Activated naive CD4-positive, alpha-beta T cell treated with anti-CD3 and anti-CD28 coated beads, Interleukin-2, amount 50 U/mL, for 72 hours (primary cell): ENCODE measurements around the gene HYI. TPM values are rescaled to one million over a fixed set of nuclear protein-coding genes. Genes with fewer than 3 reads are reported as not detected.
"Not testable (repeated sequence)": the region's sequence is repeated elsewhere in the genome, so short reads cannot be mapped to it uniquely, and the experiment has no call there.

Experiments used
- ATAC-seq, 2 donors: fragments of 150-1000 bp; cut with Tn5 transposase; 2 replicates each; pipeline ENCODE4 v1.10.0; 2021; ENCODE audit warnings: mild to moderate bottlenecking in 2 of 2, moderate library complexity in 2 of 2
- DNase-seq, 2 donors: peaks; one replicate each; pipeline ENCODE4 v3.0.0; 2021 to 2022; ENCODE audit warnings: low spot score in 2 of 2
- H3K27ac Mint-ChIP-seq, 2 donors: one replicate each; pipeline ENCODE4 v1.8.0; 2022; ENCODE audit warnings: mild to moderate bottlenecking in 2 of 2, mixed read lengths in 2 of 2
- H3K36me3 Mint-ChIP-seq, 2 donors: one replicate each; pipeline ENCODE4 v1.8.0; 2022; ENCODE audit warnings: mixed read lengths in 2 of 2
- H3K9me3 Mint-ChIP-seq, 2 donors: one replicate each; pipeline ENCODE4 v1.8.0; 2022; ENCODE audit warnings: mixed read lengths in 2 of 2
- total RNA-seq, 2 donors: library from RNA; stranded (reverse); gene quantifications; one replicate each; pipeline ENCODE4 v1.2.3, GENCODE V29; 2022

Gene HYI
- total RNA-seq, 2 donors from 2014 or later, result 9.2 to 26.3 TPM

GRCh38 chr1:43425045-43425444 is 28.7 kb downstream of the HYI start:
- DNase-seq, result no peak
- no peak for ATAC-seq
- H3K9me3 Mint-ChIP-seq, result no peaks in the 10 kb centered on the region
- no peak overlapping the region for H3K27ac Mint-ChIP-seq
- no peaks in the 10 kb centered on the region for H3K36me3 Mint-ChIP-seq

DNA sequence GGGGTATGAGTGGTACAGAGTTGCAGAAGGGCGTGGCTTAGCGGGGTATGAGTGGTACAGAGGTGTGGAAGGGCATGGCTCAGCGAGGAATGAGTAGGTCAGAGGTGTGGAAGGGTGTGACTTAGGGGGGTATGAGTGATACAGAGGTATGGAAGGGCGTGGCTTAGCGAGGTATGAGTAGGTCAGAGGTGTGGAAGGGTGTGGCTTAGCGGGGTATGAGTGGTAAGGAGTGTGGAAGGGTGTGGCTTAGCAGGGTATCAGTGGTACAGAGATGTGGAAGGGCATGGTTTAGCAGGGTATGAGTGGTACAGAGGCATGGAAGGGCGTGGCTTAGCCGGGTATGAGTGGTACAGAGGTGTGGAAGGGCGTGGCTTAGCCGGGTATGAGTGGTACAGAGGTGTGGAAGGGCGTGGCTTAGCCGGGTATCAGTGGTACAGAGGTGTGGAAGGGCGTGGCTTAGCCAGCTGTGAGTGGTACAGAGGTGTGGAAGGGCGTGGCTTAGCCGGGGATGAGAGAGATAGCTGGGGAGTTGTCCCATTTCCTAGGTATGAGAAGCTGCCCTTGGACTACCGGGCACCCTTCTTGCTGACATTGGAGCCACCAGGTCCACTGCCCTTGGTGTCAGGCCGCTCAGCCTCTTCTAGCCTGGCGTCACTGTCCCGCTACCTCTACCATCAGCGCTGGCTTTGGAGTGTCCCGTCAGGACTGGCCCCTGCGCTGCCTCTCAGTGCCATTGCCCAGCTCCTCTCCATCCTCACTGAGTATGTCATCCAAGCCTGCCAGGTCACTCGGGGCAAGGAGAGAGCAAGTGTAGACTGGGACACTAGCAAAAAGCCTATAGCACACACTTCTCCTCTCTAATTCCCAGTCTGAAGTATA is 29.8 kb downstream of the HYI start:
- ATAC-seq, result peak; percentile 76 to 79
- no peaks in the 10 kb centered on the region for H3K36me3 Mint-ChIP-seq
- peak overlapping the region in 1 of 2 donors; percentile 6 for H3K27ac Mint-ChIP-seq
- DNase-seq, result no peak
- H3K9me3 Mint-ChIP-seq, result no peaks in the 10 kb centered on the region

DNA sequence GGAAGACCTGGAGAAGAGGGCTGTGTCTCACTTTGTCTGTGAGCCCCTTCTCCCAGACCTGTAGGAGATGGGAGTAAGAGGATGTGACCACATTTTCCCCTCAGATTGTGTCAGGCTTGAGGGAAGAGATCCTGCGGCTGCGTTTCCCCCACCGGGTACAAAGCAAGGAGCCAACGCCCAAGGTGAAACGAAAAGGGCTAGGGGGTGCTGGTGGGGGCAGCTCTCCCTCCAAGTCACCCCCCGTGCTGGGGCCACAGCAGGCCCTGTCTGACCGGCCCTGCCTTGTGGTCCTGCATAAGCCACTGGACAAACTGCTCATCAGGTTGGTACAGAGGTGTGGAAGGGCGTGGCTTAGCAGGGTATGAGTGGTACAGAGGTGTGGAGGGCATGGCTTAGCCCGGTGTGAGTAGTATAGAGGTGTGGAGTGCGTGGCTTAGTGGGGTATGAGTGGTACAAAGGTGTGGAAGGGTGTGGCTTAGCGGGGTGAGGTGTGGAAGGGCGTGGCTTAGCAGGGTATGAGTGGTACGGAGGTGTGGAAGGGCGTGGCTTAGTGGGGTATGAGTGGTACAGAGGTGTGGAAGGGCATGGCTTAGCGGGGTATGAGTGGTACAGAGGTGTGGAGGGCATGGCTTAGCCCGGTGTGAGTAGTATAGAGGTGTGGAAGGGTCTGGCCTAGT is 30.6 kb downstream of the HYI start:
- DNase-seq, result no peak
- ATAC-seq, result peak; percentile 19 to 43
- H3K36me3 Mint-ChIP-seq, result no peaks in the 10 kb centered on the region
- peak overlapping the region in 1 of 2 donors; percentile 6 for H3K27ac Mint-ChIP-seq
- no peaks in the 10 kb centered on the region for H3K9me3 Mint-ChIP-seq

- no peak overlapping the region for H3K27ac Mint-ChIP-seq
- no peak for ATAC-seq
Measured at GRCh38 chr1:43421976-43422750, 31.6 kb downstream of the HYI start.

DNA sequence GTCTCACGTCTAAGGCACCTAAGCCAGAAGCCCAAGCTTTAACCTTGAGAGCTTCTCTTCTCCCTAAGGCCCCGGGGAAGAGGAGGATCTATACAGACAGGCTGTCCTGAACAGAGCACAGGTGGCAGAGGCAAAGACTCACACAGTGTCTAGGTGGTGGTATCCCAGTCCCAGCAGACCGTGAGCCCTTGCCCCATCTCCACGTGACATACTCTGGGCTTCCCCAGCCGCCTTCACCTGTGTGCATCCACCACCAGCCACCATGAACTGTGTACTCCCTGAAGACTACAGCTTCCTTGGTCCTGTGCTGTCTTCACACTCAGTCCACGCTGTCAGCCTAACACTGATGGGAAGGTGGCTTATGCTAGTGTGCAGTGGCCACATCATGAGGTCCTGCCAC is 32.3 kb downstream of the HYI start:
- H3K9me3 Mint-ChIP-seq, result no peaks in the 10 kb centered on the region
- no peak overlapping the region for H3K27ac Mint-ChIP-seq
- no peak for ATAC-seq
- H3K36me3 Mint-ChIP-seq, result no peaks in the 10 kb centered on the region
- DNase-seq, result no peak

More at GRCh38 chr1:43421976-43422750, 31.6 kb downstream of the HYI start:
- no peak for DNase-seq
- no peaks in the 10 kb centered on the region for H3K36me3 Mint-ChIP-seq
- no peaks in the 10 kb centered on the region for H3K9me3 Mint-ChIP-seq

DNA sequence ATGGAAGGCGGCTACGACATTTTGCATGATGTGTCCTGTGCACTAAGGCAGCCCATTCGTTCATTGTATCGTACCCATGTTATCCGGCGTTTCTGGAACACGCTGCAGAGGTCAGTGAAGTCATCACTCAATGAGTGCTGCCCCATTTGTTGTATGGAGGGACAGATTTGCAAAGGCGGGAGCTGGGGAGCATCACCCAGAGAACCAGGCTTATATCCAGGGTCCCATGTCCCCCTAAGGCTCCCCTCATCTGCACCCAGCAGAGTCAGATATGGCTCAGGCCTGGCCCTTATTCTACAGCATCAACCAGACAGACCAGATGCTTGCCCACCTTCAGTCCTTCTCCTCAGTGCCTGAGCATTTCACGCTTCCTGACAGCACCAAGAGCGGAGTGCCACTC is 32.9 kb downstream of the HYI start:
- H3K36me3 Mint-ChIP-seq, result no peaks in the 10 kb centered on the region
- DNase-seq, result no peak
- H3K27ac Mint-ChIP-seq, result no peak overlapping the region
- no peak for ATAC-seq
- H3K9me3 Mint-ChIP-seq, result no peaks in the 10 kb centered on the region

- no peak for ATAC-seq
- DNase-seq, result peak in 1 of 2 donors; percentile 21
- H3K27ac Mint-ChIP-seq, result no peak overlapping the region
Measured at GRCh38 chr1:43419627-43420425, 33.9 kb downstream of the HYI start.

GRCh38 chr1:43418858-43419257 is 34.9 kb downstream of the HYI start:
- no peak for ATAC-seq
- H3K9me3 Mint-ChIP-seq, result no peaks in the 10 kb centered on the region
- no peaks in the 10 kb centered on the region for H3K36me3 Mint-ChIP-seq
- no peak overlapping the region for H3K27ac Mint-ChIP-seq
- no peak for DNase-seq

More at GRCh38 chr1:43419627-43420425, 33.9 kb downstream of the HYI start:
- H3K36me3 Mint-ChIP-seq, result no peaks in the 10 kb centered on the region
- no peaks in the 10 kb centered on the region for H3K9me3 Mint-ChIP-seq

- Mint-ChIP-seq H3K36me3 (peaks cover 0 to 4% of the 10 kb centered on the region in 2 donors), H3K9me3 (no peaks in the 10 kb centered on the region), H3K27ac (no peak overlapping the region)
- DNase-seq (no peak), ATAC-seq (no peak)
Measured at GRCh38 chr1:43415901-43416300, 37.8 kb downstream of the HYI start.

DNA sequence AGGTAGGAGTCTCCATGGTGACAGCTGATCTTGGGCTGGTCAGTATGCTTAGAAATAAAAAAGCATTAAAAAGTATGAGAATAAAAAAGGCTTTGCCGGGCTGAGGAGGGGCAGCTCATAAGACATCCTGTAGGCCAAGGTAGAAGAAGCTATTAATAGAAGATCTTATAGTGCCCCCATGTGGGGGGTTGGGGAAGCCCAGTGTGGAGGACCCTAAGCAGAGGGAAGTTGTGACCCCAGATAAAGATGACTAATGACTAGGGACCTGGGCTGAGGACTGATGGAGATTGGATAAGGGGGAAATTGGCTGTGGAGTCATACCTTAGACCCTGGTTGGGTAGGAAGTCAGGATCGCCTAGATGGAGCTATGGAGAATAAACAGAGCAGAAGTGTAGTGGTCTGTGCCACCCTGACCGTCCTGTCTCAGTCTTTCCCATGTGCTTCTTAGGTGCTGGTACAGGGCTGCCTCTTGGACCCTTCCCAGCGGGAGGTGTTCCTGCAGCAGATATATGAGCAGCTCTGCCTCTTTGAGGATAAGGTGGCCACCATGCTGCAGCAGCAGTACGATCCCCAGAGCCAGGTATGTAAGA is 39.0 kb downstream of the HYI start:
- Mint-ChIP-seq H3K9me3 (no peaks in the 10 kb centered on the region), H3K36me3 (peaks cover 0 to 4% of the 10 kb centered on the region in 2 donors), H3K27ac (peak overlapping the region; percentile 14 to 37)
- peak in 1 of 2 donors; percentile 66 for DNase-seq
- peak; percentile 90 to 94 for ATAC-seq

- not testable (repeated sequence) for H3K36me3 Mint-ChIP-seq, DNase-seq, ATAC-seq, H3K9me3 Mint-ChIP-seq
- H3K27ac Mint-ChIP-seq, result peak overlapping the region in 1 of 2 donors; percentile 16
Measured at GRCh38 chr1:43413426-43413825, 40.3 kb downstream of the HYI start.

DNA sequence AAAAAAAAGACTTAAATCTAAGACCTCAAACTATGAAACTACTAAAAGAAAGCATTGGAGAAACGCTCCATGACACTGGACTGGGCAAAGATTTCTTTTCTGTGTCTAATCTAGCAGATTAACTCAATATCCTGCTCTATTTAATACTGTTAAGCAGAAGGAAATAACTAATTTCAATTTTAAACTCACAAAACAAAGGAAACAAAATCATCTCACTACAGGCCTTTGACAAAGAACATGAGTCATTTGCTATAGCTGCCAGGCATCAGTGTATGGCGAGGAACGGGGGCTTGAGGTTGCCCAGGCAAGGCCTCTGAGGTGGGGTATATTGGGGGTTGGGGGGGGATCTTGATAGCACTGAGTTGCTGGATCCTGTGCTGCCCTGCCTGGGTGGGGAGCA is 43.2 kb downstream of the HYI start:
- no peaks in the 10 kb centered on the region for H3K9me3 Mint-ChIP-seq
- H3K27ac Mint-ChIP-seq, result no peak overlapping the region
- no peak for ATAC-seq
- DNase-seq, result no peak
- peaks cover 0 to 17% of the 10 kb centered on the region in 2 donors for H3K36me3 Mint-ChIP-seq

DNA sequence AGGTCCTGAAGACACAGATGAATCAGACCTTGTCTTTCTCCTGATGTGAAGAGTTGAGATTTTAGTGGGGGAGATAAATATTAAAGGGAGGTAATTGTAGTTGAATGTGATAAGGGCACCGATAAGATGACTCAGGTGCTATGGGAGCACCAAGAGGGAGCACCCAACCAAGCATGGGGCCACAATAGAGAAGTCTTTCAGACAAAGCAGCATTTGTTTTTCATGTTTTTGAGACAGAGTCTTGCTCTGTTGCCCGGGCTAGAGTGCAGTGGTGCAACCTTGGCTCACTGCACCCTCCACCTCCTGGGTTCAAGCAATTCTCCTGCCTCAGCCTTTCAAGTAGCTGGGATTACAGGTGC is 47.9 kb downstream of the HYI start:
- H3K9me3 Mint-ChIP-seq, result no peaks in the 10 kb centered on the region
- H3K27ac Mint-ChIP-seq, result no peak overlapping the region
- peaks cover 12 to 20% of the 10 kb centered on the region in 2 donors for H3K36me3 Mint-ChIP-seq
- no peak for ATAC-seq
- DNase-seq, result no peak

DNA sequence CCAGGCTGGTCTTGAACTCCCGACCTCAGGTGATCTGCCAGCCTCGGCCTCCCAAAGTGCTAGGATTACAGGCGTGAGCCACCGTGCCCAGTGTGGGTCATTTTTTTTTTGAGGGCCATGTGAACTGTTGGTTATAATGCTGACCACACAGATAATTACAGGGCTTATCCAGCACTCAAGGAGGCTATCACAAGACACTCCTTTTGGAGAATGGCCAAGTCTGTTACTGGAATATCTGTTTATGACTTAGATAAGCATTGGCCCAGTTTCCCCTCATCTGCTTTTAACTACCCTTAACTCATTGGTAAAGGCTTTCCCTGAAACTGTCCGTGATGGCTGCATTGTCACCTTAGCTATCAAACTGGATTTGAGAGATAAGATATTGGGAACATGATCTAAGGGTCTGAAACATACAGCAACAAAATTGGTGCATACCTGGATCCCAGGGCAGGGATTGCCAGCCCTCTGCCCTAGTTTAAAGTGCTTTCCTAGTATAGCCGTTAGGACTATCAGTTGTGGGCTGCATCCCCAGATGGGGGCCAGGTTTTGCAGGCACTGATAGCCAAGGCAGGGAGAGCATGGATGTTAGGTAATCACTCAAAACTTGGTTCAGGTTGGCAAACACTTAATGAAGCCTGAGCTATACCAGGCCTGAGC is 48.4 kb downstream of the HYI start:
- Mint-ChIP-seq H3K36me3 (peaks cover 12 to 20% of the 10 kb centered on the region in 2 donors), H3K27ac (no peak overlapping the region), H3K9me3 (no peaks in the 10 kb centered on the region)
- no peak for DNase-seq
- no peak for ATAC-seq

DNA sequence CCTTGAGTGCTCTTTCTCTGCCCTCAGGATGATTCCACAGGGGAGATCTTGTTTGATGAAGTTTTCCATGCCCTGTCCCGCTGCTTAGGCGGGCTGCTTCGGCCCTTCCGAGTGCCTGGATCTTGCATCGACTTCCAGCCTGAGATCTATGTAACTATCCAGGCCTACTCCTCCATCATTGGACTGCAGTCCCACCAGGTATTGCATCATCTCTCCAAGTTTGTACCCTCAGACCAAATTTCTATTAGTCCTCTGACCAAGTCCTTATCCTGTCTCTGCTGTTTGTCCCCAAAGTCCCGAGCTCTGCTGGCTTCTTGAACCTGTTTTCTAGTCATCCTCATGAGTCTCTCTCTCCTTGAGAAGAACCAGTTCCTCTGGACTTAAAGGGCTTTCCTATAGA is 49.4 kb downstream of the HYI start:
- Mint-ChIP-seq H3K36me3 (peaks cover 12 to 20% of the 10 kb centered on the region in 2 donors), H3K9me3 (no peaks in the 10 kb centered on the region), H3K27ac (no peak overlapping the region)
- no peak for DNase-seq
- no peak for ATAC-seq
